PFSK-1 (cell line): ENCODE data around the gene PHLPP1.

Experiments used
- FOXP2 ChIP-seq: optimal IDR thresholded peaks from 2 replicates; pipeline ENCODE3; 2011; ENCODE audit warnings: borderline replicate concordance, control low read depth, inconsistent platforms; ENCODE audit not compliant: insufficient read depth; ENCODE audit errors: extremely low read length, extremely low read depth
- POLR2AphosphoS5 ChIP-seq: IDR thresholded peaks from 2 replicates; pipeline ENCODE4 v1.6.1; 2012; ENCODE audit warnings: low read depth, mild to moderate bottlenecking, control low read depth, low read length, moderate library complexity
- SIN3A ChIP-seq: IDR thresholded peaks from 2 replicates; pipeline ENCODE4 v1.6.1; 2012; ENCODE audit warnings: mild to moderate bottlenecking, low read length, moderate library complexity, borderline replicate concordance; ENCODE audit not compliant: insufficient read depth
- TAF1 ChIP-seq: IDR thresholded peaks from 2 replicates; pipeline ENCODE4 v1.6.1; 2012; ENCODE audit warnings: low read length, control low read depth, borderline replicate concordance; ENCODE audit not compliant: insufficient read depth
- TF ChIP-seq, protein P1 (sequence below), 2 experiments: IDR thresholded peaks; 2 replicates each; pipeline versions ENCODE4 v1.6.1 to v1.8.0; 2011 to 2012; ENCODE audit warnings: low read depth in 2 of 2, low read length in 2 of 2, control low read depth in 1 of 2, inconsistent platforms in 1 of 2, mild to moderate bottlenecking in 1 of 2, moderate library complexity in 1 of 2; ENCODE audit not compliant: insufficient read depth in 1 of 2

PHLPP1 gene

DNA sequence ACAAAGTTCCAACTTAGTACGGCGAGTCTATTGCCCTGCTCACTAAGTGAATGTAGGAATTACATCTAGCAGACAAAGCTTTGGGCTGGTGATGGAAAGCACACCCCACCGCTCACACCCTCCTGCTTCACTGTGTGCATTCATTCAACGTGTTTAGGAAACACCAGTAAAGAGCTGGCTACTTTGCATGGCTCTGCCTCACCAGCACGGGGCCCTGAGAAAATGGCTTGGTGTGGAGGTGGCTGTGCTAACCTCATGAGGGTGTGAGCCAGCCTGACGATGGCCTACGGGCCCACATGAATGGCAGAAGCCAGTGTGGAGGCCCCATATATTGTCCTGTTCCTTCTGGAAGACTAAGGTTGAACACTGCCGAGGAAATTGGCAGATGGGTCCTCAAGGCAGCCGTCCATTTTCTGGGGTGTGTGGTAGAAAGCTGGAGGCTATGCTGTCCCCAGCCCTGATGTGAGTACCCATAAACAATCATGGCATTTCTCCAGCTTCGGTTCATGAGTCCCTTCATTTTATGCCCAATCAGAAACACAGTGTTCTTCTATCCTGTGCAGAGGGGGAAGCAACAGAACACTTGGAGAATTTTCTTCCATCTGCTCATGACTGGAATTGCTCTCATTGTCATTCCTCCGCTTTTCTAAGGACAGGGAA lies 269.4 kb downstream of the PHLPP1 start:
- TF ChIP-seq SIN3A (no peak), POLR2AphosphoS5 (no peak)

DNA sequence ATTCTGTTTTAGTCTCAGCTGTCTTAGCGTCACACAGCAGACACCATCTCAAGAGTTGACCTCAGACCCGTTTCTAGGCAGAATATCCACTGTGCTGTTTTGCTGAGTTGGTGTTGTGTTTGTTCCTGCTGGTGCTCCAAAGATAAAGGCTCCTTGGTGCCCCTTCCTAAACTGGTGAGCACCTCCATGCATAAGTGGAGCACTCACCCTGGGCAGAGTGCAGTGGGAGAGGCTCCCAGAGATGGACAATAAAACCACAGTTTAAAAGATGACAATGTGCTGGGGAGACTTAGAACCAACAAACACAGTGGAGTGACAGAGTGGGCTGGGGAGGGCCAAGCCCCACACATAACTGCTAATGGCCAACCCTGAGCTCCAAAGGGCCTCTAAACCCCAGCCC lies 271.1 kb downstream of the PHLPP1 start:
- TF ChIP-seq FOXP2 (no peak), POLR2AphosphoS5 (no peak), TAF1 (no peak)
- TF ChIP-seq, protein P1, sequence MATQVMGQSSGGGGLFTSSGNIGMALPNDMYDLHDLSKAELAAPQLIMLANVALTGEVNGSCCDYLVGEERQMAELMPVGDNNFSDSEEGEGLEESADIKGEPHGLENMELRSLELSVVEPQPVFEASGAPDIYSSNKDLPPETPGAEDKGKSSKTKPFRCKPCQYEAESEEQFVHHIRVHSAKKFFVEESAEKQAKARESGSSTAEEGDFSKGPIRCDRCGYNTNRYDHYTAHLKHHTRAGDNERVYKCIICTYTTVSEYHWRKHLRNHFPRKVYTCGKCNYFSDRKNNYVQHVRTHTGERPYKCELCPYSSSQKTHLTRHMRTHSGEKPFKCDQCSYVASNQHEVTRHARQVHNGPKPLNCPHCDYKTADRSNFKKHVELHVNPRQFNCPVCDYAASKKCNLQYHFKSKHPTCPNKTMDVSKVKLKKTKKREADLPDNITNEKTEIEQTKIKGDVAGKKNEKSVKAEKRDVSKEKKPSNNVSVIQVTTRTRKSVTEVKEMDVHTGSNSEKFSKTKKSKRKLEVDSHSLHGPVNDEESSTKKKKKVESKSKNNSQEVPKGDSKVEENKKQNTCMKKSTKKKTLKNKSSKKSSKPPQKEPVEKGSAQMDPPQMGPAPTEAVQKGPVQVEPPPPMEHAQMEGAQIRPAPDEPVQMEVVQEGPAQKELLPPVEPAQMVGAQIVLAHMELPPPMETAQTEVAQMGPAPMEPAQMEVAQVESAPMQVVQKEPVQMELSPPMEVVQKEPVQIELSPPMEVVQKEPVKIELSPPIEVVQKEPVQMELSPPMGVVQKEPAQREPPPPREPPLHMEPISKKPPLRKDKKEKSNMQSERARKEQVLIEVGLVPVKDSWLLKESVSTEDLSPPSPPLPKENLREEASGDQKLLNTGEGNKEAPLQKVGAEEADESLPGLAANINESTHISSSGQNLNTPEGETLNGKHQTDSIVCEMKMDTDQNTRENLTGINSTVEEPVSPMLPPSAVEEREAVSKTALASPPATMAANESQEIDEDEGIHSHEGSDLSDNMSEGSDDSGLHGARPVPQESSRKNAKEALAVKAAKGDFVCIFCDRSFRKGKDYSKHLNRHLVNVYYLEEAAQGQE (IDR thresholded peaks at IDR 0.05; ENCODE audit: insufficient read depth in 1 of 2, low read depth in 2 of 2, low read length in 2 of 2) = no peak

DNA sequence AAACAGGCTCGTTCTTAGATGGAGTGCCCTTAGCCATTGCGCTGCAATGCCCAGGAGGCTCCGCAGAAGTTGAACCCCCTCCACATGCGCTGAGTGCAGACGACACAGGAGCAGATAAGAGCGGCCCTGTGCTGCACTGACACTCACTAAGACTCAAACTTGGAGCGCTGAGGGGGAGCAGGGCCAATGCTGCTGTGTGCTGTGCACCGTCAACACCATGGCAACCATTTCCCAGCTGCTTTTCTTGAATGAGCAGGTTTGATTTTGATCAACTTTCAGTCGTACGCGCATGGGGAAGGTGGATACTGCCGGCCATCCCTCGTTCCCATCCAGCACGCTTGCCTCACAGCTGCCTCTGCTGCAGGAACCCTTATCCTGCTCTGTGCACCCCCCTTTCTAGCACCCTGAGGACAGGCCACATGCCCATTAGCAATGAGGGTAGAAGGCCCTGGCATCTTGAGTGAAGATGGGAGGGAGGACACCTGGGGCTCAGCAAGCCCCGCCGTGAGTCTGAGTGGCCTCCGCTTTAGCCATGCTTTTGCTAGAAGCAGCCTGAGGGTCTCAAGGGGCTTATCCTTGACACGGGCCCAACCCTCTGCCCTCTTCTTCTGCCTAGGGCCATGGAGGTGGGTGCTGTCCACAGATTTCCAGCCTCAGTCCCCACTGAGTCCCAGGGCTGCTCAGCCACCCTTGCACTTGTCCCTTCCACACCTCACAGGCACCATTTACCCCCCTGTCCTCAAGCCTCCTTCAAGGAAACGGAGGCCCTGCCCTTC lies 271.9 kb downstream of the PHLPP1 start:
- no peak for TF ChIP-seq FOXP2
- TF ChIP-seq TAF1 = no peak
- TF ChIP-seq SIN3A = no peak
- TF ChIP-seq, protein P1 (IDR thresholded peaks at IDR 0.05; ENCODE audit: insufficient read depth in 1 of 2, low read depth in 2 of 2, low read length in 2 of 2) = no peak
- no peak for TF ChIP-seq POLR2AphosphoS5

DNA sequence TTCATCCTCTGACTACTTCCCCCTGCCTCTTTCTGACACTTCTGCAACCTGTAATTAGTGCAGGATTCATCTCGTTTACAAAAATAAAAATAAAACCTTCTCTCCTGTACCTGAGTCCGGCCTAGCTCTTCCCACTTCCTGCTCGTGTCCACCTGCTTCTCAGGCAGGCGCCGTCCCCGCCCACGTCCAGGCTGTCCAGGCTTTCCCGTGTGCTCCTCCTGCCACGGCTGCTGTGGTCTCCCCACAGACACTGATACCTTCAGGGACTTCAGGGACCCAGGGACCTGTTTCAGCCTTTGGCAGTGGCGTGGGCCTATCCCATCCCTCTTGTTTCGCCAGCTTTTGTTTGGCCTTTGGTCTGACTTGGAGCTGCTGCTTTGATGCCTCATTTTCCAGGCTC lies 272.5 kb downstream of the PHLPP1 start:
- TF ChIP-seq SIN3A (no peak), FOXP2 (no peak), POLR2AphosphoS5 (no peak), TAF1 (no peak)
- TF ChIP-seq, protein P1 (IDR thresholded peaks at IDR 0.05; ENCODE audit: insufficient read depth in 1 of 2, low read depth in 2 of 2, low read length in 2 of 2) = no peak

DNA sequence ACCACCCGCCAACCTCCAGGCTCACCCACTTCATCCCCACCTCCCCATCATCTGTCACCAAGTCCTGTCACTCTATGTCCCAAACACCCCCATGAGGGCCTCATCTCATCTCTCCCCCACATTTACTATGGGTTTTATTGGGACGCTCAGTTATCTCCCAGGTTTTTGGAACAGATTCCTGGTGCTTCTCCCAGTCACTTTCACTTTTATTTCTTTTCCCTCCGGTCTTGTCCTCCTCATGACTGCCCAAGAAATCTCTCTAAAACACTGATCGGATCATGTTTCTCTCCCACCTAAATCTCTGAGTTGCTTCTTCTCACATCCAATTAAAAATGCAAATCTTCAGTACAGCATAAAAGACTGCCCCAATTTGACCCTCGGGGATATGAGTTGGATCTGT lies 273.1 kb downstream of the PHLPP1 start:
- no peak for TF ChIP-seq POLR2AphosphoS5
- TF ChIP-seq, protein P1 (IDR thresholded peaks at IDR 0.05; ENCODE audit: insufficient read depth in 1 of 2, low read depth in 2 of 2, low read length in 2 of 2) = no peak
